HepG2 (cell line): ENCODE results near the gene LDLRAD2. TPM values are rescaled to one million over a fixed set of nuclear protein-coding genes. Genes with fewer than 3 reads are reported as not detected.

ENCODE experiments used
- AGO2 ChIP-seq: fragments of 200-400 bp; formaldehyde crosslinking; optimal IDR thresholded peaks from 2 replicates; pipeline ENCODE3; 2017; ENCODE audit warnings: mild to moderate bottlenecking, low read depth, low read length, moderate library complexity
- ARNTL ChIP-seq: sonication (generic); formaldehyde crosslinking; IDR thresholded peaks from 2 replicates; pipeline ENCODE4 v1.4.0; 2020; ENCODE audit warnings: mild to moderate bottlenecking, missing genetic modification reagents
- KDM5B ChIP-seq: sonication (generic); formaldehyde crosslinking; IDR thresholded peaks from 2 replicates; pipeline ENCODE4 v1.4.0; 2020; ENCODE audit warnings: missing genetic modification reagents, mild to moderate bottlenecking, borderline replicate concordance
- KLF16 ChIP-seq, 2 experiments: sonication (generic) in 1 of 2; formaldehyde crosslinking in 1 of 2; IDR thresholded peaks; 2 replicates each; pipeline versions ENCODE4 v1.6.1 to v1.8.0; 2016 to 2023; ENCODE audit warnings: missing genetic modification reagents in 2 of 2, missing compliant biosample characterization in 1 of 2
- PHF5A ChIP-seq: IDR thresholded peaks from one replicate; pipeline ENCODE4 v1.6.1; 2018; ENCODE audit warnings: low read depth, missing genetic modification reagents; ENCODE audit not compliant: unreplicated experiment
- SOX5 ChIP-seq: IDR thresholded peaks from 2 replicates; pipeline ENCODE4 v1.6.1; 2016; ENCODE audit warnings: borderline replicate concordance
- SP140L ChIP-seq: sonication (generic); formaldehyde crosslinking; IDR thresholded peaks from 2 replicates; pipeline ENCODE4 v1.4.0; 2020; ENCODE audit warnings: missing genetic modification reagents, borderline replicate concordance
- SYNCRIP ChIP-seq: fragments of 200-400 bp; formaldehyde crosslinking; IDR thresholded peaks from 2 replicates; pipeline ENCODE4 v1.6.1; 2018; ENCODE audit warnings: mild to moderate bottlenecking, low read depth, low read length; ENCODE audit not compliant: insufficient read depth
- XRCC5 ChIP-seq: fragments of 200-400 bp; formaldehyde crosslinking; optimal IDR thresholded peaks from 2 replicates; pipeline ENCODE3; 2017; ENCODE audit warnings: mild to moderate bottlenecking, low read length
- ZNF138 ChIP-seq: sonication (generic); formaldehyde crosslinking; IDR thresholded peaks from 2 replicates; pipeline ENCODE4 v1.5.0; 2020; ENCODE audit warnings: mild to moderate bottlenecking, low read depth, missing genetic modification reagents
- ZNF335 ChIP-seq: sonication (generic); formaldehyde crosslinking; IDR thresholded peaks from 2 replicates; pipeline ENCODE4 v1.4.0; 2020; ENCODE audit warnings: missing genetic modification reagents
- ZNF781 ChIP-seq: sonication (generic); formaldehyde crosslinking; IDR thresholded peaks from 2 replicates; pipeline ENCODE4 v1.5.1; 2020; ENCODE audit warnings: borderline replicate concordance, mild to moderate bottlenecking, missing genetic modification reagents; ENCODE audit errors: not compliant biosample characterization
- polyA plus RNA-seq, 8 experiments: library from polyadenylated mRNA; depleted of rRNA in 3 of 8; stranded (reverse) in 7 of 8; unstranded in 1 of 8; fragments of >200 nt; fragmentation: Illumina TruSeq in 4 of 8; extraction: Trizol in 4 of 8; gene quantifications; 2 replicates each; pipeline versions ENCODE4 v1.2.1 to v1.2.3, GENCODE V29; 2011 to 2016; ENCODE audit warnings: low read depth in 4 of 8, missing spikeins in 1 of 8, mixed read lengths in 1 of 8; ENCODE audit not compliant: insufficient read depth in 1 of 8
- total RNA-seq, 5 experiments: library from RNA; depleted of rRNA; stranded (reverse); fragments of >200 nt; fragmentation: Illumina TruSeq; extraction: Trizol; gene quantifications; 2 replicates each; pipeline ENCODE4 v1.2.3, GENCODE V29; 2016; ENCODE audit warnings: low read depth in 1 of 5
- TF ChIP-seq, protein P1 (sequence below): IDR thresholded peaks from 2 replicates; pipeline ENCODE4 v1.6.1; 2018; ENCODE audit warnings: missing genetic modification reagents, mild to moderate bottlenecking, missing compliant biosample characterization
- TF ChIP-seq, protein P2 (sequence below), 2 experiments: fragments of 450-650 bp in 1 of 2; sonication (generic) in 1 of 2; formaldehyde crosslinking in 1 of 2; IDR thresholded peaks; 2 replicates each; pipeline versions ENCODE4 v1.6.1 to v1.8.0; 2016 to 2022; ENCODE audit warnings: antibody characterized with exemption in 1 of 2, mild to moderate bottlenecking in 1 of 2, missing genetic modification reagents in 1 of 2
- TF ChIP-seq, protein P3 (sequence below): sonication (generic); formaldehyde crosslinking; conservative IDR thresholded peaks from 2 replicates; pipeline ENCODE4 v1.4.0; 2020; ENCODE audit warnings: missing genetic modification reagents

The LDLRAD2 gene
- total and polyA plus RNA-seq, 2 of the 13 experiments (the other 11 are each of a cell fraction or from before 2014, with no cell fraction given): not detected

GRCh38 chr1:21782868-21783678, 29.0 kb upstream of the LDLRAD2 start, which contains the start of gene USP48 (continued):
- TF ChIP-seq, protein P1, sequence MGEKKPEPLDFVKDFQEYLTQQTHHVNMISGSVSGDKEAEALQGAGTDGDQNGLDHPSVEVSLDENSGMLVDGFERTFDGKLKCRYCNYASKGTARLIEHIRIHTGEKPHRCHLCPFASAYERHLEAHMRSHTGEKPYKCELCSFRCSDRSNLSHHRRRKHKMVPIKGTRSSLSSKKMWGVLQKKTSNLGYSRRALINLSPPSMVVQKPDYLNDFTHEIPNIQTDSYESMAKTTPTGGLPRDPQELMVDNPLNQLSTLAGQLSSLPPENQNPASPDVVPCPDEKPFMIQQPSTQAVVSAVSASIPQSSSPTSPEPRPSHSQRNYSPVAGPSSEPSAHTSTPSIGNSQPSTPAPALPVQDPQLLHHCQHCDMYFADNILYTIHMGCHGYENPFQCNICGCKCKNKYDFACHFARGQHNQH: peak; percentile 55; the same call in 1 of the 2 replicates
- peak; percentile 58 for TF ChIP-seq PHF5A (CRISPR knock-in tag)
- TF ChIP-seq AGO2: peak; percentile 77
- TF ChIP-seq ZNF138 (CRISPR knock-in tag): no peak
- TF ChIP-seq SOX5 (CRISPR knock-in tag): 0 out of 2 replicates have a peak, but pooled peaks have one; percentile 1
- peak; percentile 39; the same call in 1 of the 2 replicates for TF ChIP-seq ARNTL (CRISPR knock-in tag)
- TF ChIP-seq SYNCRIP: no peak
- peak; percentile 71 for TF ChIP-seq ZNF781
- peak; percentile 89 for TF ChIP-seq KDM5B
- peak; percentile 16 for TF ChIP-seq XRCC5
- TF ChIP-seq ZNF335 (CRISPR knock-in tag): peak; percentile 89; the same call in 1 of the 2 replicates
- TF ChIP-seq, protein P2, sequence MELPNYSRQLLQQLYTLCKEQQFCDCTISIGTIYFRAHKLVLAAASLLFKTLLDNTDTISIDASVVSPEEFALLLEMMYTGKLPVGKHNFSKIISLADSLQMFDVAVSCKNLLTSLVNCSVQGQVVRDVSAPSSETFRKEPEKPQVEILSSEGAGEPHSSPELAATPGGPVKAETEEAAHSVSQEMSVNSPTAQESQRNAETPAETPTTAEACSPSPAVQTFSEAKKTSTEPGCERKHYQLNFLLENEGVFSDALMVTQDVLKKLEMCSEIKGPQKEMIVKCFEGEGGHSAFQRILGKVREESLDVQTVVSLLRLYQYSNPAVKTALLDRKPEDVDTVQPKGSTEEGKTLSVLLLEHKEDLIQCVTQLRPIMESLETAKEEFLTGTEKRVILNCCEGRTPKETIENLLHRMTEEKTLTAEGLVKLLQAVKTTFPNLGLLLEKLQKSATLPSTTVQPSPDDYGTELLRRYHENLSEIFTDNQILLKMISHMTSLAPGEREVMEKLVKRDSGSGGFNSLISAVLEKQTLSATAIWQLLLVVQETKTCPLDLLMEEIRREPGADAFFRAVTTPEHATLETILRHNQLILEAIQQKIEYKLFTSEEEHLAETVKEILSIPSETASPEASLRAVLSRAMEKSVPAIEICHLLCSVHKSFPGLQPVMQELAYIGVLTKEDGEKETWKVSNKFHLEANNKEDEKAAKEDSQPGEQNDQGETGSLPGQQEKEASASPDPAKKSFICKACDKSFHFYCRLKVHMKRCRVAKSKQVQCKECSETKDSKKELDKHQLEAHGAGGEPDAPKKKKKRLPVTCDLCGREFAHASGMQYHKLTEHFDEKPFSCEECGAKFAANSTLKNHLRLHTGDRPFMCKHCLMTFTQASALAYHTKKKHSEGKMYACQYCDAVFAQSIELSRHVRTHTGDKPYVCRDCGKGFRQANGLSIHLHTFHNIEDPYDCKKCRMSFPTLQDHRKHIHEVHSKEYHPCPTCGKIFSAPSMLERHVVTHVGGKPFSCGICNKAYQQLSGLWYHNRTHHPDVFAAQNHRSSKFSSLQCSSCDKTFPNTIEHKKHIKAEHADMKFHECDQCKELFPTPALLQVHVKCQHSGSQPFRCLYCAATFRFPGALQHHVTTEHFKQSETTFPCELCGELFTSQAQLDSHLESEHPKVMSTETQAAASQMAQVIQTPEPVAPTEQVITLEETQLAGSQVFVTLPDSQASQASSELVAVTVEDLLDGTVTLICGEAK (IDR thresholded peaks at IDR 0.05): no peak
- TF ChIP-seq, protein P2 (CRISPR knock-in tag; IDR thresholded peaks at IDR 0.05): peak; percentile 50
- peak; percentile 92; the same call in 1 of the 2 replicates for TF ChIP-seq SP140L (CRISPR knock-in tag)
- TF ChIP-seq KLF16 (CRISPR knock-in tag; IDR thresholded peaks at IDR 0.05): 0 out of 4 replicates have a peak, but pooled peaks of 1 of the 2 experiments have one; percentile 90
- TF ChIP-seq, protein P3, sequence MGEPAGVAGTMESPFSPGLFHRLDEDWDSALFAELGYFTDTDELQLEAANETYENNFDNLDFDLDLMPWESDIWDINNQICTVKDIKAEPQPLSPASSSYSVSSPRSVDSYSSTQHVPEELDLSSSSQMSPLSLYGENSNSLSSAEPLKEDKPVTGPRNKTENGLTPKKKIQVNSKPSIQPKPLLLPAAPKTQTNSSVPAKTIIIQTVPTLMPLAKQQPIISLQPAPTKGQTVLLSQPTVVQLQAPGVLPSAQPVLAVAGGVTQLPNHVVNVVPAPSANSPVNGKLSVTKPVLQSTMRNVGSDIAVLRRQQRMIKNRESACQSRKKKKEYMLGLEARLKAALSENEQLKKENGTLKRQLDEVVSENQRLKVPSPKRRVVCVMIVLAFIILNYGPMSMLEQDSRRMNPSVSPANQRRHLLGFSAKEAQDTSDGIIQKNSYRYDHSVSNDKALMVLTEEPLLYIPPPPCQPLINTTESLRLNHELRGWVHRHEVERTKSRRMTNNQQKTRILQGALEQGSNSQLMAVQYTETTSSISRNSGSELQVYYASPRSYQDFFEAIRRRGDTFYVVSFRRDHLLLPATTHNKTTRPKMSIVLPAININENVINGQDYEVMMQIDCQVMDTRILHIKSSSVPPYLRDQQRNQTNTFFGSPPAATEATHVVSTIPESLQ: no peak; the same call in 1 of the 2 replicates
